Kidney (tissue), 14 donors: ENCODE results near the gene FRMD4A. TPM values are rescaled to one million over a fixed set of nuclear protein-coding genes. Genes with fewer than 3 reads are reported as not detected.

Experiments used
- DNase-seq, 5 donors: peaks; one replicate each; pipeline ENCODE4 v3.0.0-alpha.2; 2013 to 2020
- FAIRE-seq: peaks from 2 replicates; lab custom pipeline; 2012; peaks lifted over from hg19 to GRCh38; lab: Jason Lieb, UNC
- H3K27ac ChIP-seq, 2 donors: one replicate each; pipeline ENCODE4 v1.7.0; 2013; ENCODE audit warnings: low read depth in 2 of 2, low read length in 2 of 2, inconsistent platforms in 1 of 2
- H3K27me3 ChIP-seq: one replicate; pipeline ENCODE4 v1.7.1; 2013; ENCODE audit warnings: low read length, inconsistent platforms; ENCODE audit not compliant: control insufficient read depth, insufficient read depth
- H3K36me3 ChIP-seq, 3 donors: one replicate each; pipeline versions ENCODE4 v1.7.0 to v1.7.1; 2013; ENCODE audit warnings: low read length in 3 of 3, control low read depth in 1 of 3, inconsistent platforms in 1 of 3; ENCODE audit not compliant: insufficient read depth in 3 of 3, control insufficient read depth in 2 of 3
- H3K4me1 ChIP-seq, 3 donors: one replicate each; pipeline versions ENCODE4 v1.7.0 to v1.7.1; 2013; ENCODE audit warnings: low read length in 3 of 3, inconsistent platforms in 1 of 3, low read depth in 1 of 3; ENCODE audit not compliant: control insufficient read depth in 2 of 3, insufficient read depth in 2 of 3
- H3K4me3 ChIP-seq, 3 donors: one replicate each; pipeline versions ENCODE4 v1.7.0 to v1.8.1; 2013; ENCODE audit warnings: low read length in 3 of 3, control low read depth in 1 of 3, inconsistent platforms in 1 of 3
- H3K9ac ChIP-seq, 3 donors: one replicate each; pipeline versions ENCODE4 v1.7.0 to v1.7.1; 2013; ENCODE audit warnings: low read length in 3 of 3, control low read depth in 1 of 3, inconsistent platforms in 1 of 3
- H3K9me3 ChIP-seq, 3 donors: one replicate each; pipeline versions ENCODE4 v1.7.0 to v1.7.1; 2013; ENCODE audit warnings: low read length in 3 of 3, control low read depth in 1 of 3, inconsistent platforms in 1 of 3; ENCODE audit not compliant: control insufficient read depth in 2 of 3, insufficient read depth in 1 of 3
- intact Hi-C: fragments of 100-400 bp; cut with DNase I; formaldehyde crosslinking; loops from one replicate; pipeline ENCODE4 v1.11.1; 2022
- polyA plus RNA-seq: library from polyadenylated mRNA; stranded (reverse); fragments of 350-450 nt; fragmentation: Illumina TruSeq; extraction: RNeasy Lipid Tissue Mini Kit (QIAGEN cat#74804); gene quantifications from one replicate; pipeline ENCODE4 v1.2.3, GENCODE V29; 2014; ENCODE audit warnings: low read depth, low replicate concordance; ENCODE audit not compliant: insufficient read depth
- total RNA-seq: library from RNA; stranded (reverse); fragmentation: NEBNext Ultra II Directional; extraction: Animal tissue kit (Norgen Biotek cat#: 25700); gene quantifications from one replicate; pipeline ENCODE4 v1.2.1, GENCODE V29; 2021
- TF ChIP-seq, protein P1 (sequence below): IDR thresholded peaks from 3 replicates; pipeline ENCODE4 v1.5.1; 2012; ENCODE audit warnings: mild to moderate bottlenecking, moderate library complexity, borderline replicate concordance; ENCODE audit not compliant: insufficient read depth; ENCODE audit errors: extremely low read depth
- donor health status: control.
- donor health status: control.
- donor health status: control.
- donor health status: control.
- donor health status: control.
- donor health status: DM: yes; HTN: yes; CAD: no.
- donor health status: Normal renal cell carcinoma (clear cell type).

FRMD4A gene
- total and polyA plus RNA-seq, 2 donors from 2014 or later: 16.0 to 68.2 TPM

GRCh38 chr10:13871776-13872175 is 458.9 kb downstream of the FRMD4A start:
- H3K4me1 ChIP-seq: peaks cover 0 to under 1% (median 0%) of the 10 kb centered on the region in 3 donors
- H3K9me3 ChIP-seq: no peaks in the 10 kb centered on the region
- H3K4me3 ChIP-seq: no peak overlapping the region
- H3K27ac ChIP-seq: peak overlapping the region in 1 of 2 donors; percentile 14
- TF ChIP-seq, protein P1, sequence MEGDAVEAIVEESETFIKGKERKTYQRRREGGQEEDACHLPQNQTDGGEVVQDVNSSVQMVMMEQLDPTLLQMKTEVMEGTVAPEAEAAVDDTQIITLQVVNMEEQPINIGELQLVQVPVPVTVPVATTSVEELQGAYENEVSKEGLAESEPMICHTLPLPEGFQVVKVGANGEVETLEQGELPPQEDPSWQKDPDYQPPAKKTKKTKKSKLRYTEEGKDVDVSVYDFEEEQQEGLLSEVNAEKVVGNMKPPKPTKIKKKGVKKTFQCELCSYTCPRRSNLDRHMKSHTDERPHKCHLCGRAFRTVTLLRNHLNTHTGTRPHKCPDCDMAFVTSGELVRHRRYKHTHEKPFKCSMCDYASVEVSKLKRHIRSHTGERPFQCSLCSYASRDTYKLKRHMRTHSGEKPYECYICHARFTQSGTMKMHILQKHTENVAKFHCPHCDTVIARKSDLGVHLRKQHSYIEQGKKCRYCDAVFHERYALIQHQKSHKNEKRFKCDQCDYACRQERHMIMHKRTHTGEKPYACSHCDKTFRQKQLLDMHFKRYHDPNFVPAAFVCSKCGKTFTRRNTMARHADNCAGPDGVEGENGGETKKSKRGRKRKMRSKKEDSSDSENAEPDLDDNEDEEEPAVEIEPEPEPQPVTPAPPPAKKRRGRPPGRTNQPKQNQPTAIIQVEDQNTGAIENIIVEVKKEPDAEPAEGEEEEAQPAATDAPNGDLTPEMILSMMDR: no peak
- H3K9ac ChIP-seq: no peak overlapping the region
- no peaks in the 10 kb centered on the region for H3K27me3 ChIP-seq
- FAIRE-seq (no peak), DNase-seq (no peak)
- intact Hi-C loops: no loop called here
- no peaks in the 10 kb centered on the region for H3K36me3 ChIP-seq

DNA sequence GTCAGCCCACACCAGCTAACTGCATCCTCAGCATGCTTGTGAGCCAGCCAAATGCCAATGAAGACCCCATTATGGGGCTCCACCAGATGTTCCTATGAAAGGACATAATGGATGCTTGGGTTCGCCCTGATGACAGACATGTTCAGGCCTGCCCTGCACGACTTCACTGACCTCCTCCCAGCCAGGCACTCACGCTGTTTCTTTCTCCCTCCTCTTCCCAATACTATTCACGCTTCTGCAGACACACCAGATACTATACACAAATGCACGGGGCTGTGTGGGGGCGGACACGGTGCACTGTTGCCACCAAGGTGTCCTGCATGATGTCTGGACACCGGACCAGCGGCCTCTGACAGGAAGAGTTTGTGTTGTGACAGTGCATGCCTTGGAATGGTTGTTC is 459.7 kb downstream of the FRMD4A start:
- H3K4me3 ChIP-seq: no peak overlapping the region
- DNase-seq (no peak), FAIRE-seq (no peak)
- no peaks in the 10 kb centered on the region for H3K27me3 ChIP-seq
- no peaks in the 10 kb centered on the region for H3K36me3 ChIP-seq
- TF ChIP-seq, protein P1: no peak
- peaks cover 0 to 7% (median 0%) of the 10 kb centered on the region in 3 donors for H3K4me1 ChIP-seq
- no peak overlapping the region for H3K9ac ChIP-seq
- intact Hi-C loops: no loop called here
- H3K27ac ChIP-seq: no peak overlapping the region
- no peaks in the 10 kb centered on the region for H3K9me3 ChIP-seq

DNA sequence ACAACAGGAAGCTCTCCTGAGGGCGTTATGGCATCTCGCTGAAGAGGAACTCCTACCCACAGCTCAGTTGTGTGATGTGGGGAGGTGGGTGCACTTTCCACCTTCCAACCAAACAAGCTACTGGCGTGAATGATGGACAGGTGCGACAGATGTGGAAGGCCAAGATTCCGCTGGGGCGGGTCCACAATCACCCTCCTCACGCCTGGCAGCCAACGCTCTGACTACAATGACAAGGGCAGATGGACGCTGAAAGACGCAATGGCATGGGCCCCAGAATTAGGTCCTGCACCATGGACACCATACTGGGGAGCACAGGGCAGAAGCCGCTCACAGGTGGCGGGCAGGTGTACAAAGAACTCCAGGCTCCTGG is 461.4 kb downstream of the FRMD4A start:
- Histone ChIP-seq H3K36me3 (no peaks in the 10 kb centered on the region), H3K27me3 (no peaks in the 10 kb centered on the region), H3K4me3 (no peak overlapping the region), H3K4me1 (peaks cover 0 to 7% (median 0%) of the 10 kb centered on the region in 3 donors), H3K27ac (no peak overlapping the region), H3K9me3 (no peaks in the 10 kb centered on the region), H3K9ac (no peak overlapping the region)
- intact Hi-C loops: no loop called here
- DNase-seq (no peak), FAIRE-seq (no peak)
- TF ChIP-seq, protein P1: no peak
